ENCODE data around the gene LHFPL6. TPM values are rescaled to one million over a fixed set of nuclear protein-coding genes. Genes with fewer than 3 reads are reported as not detected.

The LHFPL6 gene
- total RNA-seq, 6 donors from 2014 or later = 22.2 to 113 (median 51.8) TPM

- H3K27me3 ChIP-seq = no peaks in the 10 kb centered on the region
- TF ChIP-seq POLR2A (IDR thresholded peaks at IDR 0.05) (no peak), EP300 (IDR thresholded peaks at IDR 0.05) (no peak), CTCF (IDR thresholded peaks at IDR 0.05) (no peak), POLR2AphosphoS5 (IDR thresholded peaks at IDR 0.05) (no peak)
- ATAC-seq (ENCODE audit: low FRiP score in 2 of 2) (no peak), DNase-seq (no peak)
- no peak overlapping the region for H3K27ac ChIP-seq
- H3K4me3 ChIP-seq = no peak overlapping the region
- no peaks in the 10 kb centered on the region for H3K9me3 ChIP-seq
- peaks cover 0 to 5% (median 0%) of the 10 kb centered on the region in 4 donors for H3K4me1 ChIP-seq
- no peaks in the 10 kb centered on the region for H3K36me3 ChIP-seq
- WGBS, 2 donors = 91 to 96% methylated on average over 4 of the region's 4 CpGs
These were observed 223.0 kb downstream of the LHFPL6 start for GRCh38 chr13:39379667-39380655.

- H3K4me3 ChIP-seq = no peak overlapping the region
- ATAC-seq (ENCODE audit: low FRiP score in 2 of 2) (no peak), DNase-seq (no peak)
- TF ChIP-seq POLR2A (IDR thresholded peaks at IDR 0.05) (no peak), POLR2AphosphoS5 (IDR thresholded peaks at IDR 0.05) (no peak), EP300 (IDR thresholded peaks at IDR 0.05) (no peak), CTCF (IDR thresholded peaks at IDR 0.05) (no peak)
- 70 to 71% methylated on average over 2 of the region's 2 CpGs for WGBS, 2 donors
- peaks cover 0 to 2% (median 0%) of the 10 kb centered on the region in 4 donors for H3K4me1 ChIP-seq
- no peak overlapping the region for H3K27ac ChIP-seq
- H3K9me3 ChIP-seq = no peaks in the 10 kb centered on the region
- H3K36me3 ChIP-seq = no peaks in the 10 kb centered on the region
- H3K27me3 ChIP-seq = no peaks in the 10 kb centered on the region
These were observed 223.9 kb downstream of the LHFPL6 start for GRCh38 chr13:39379118-39379517.

- TF ChIP-seq POLR2A (IDR thresholded peaks at IDR 0.05) = no peak
- no peak for TF ChIP-seq CTCF (IDR thresholded peaks at IDR 0.05)
- TF ChIP-seq POLR2AphosphoS5 (IDR thresholded peaks at IDR 0.05) = no peak
- TF ChIP-seq EP300 (IDR thresholded peaks at IDR 0.05) = no peak
- Histone ChIP-seq H3K27me3 (no peaks in the 10 kb centered on the region), H3K36me3 (no peaks in the 10 kb centered on the region), H3K9me3 (no peaks in the 10 kb centered on the region), H3K27ac (no peak overlapping the region), H3K4me1 (peaks cover 0 to 2% (median 0%) of the 10 kb centered on the region in 4 donors), H3K4me3 (no peak overlapping the region)
- WGBS, 2 donors = 72 to 79% methylated on average over 2 of the region's 2 CpGs
- DNase-seq = no peak
- no peak for ATAC-seq (ENCODE audit: low FRiP score in 2 of 2)
These were observed 224.7 kb downstream of the LHFPL6 start for GRCh38 chr13:39378306-39378705.

GRCh38 chr13:39377699-39378098 lies 225.3 kb downstream of the LHFPL6 start:
- Histone ChIP-seq H3K4me3 (no peak overlapping the region), H3K4me1 (peaks cover 0 to 2% (median 0%) of the 10 kb centered on the region in 4 donors), H3K27me3 (no peaks in the 10 kb centered on the region), H3K9me3 (no peaks in the 10 kb centered on the region), H3K36me3 (no peaks in the 10 kb centered on the region), H3K27ac (no peak overlapping the region)
- ATAC-seq (ENCODE audit: low FRiP score in 2 of 2) = no peak
- no peak for DNase-seq
- TF ChIP-seq EP300 (IDR thresholded peaks at IDR 0.05) = no peak
- TF ChIP-seq CTCF (IDR thresholded peaks at IDR 0.05) = no peak
- TF ChIP-seq POLR2AphosphoS5 (IDR thresholded peaks at IDR 0.05) = no peak
- TF ChIP-seq POLR2A (IDR thresholded peaks at IDR 0.05) = no peak
- 64 to 78% methylated on average over 1 of the region's 1 CpG for WGBS, 2 donors

All from upper lobe of left lung (tissue), 6 donors.